ENCODE data around the gene TPST1.
"Not testable (repeated sequence)": the region's sequence is repeated elsewhere in the genome, so short reads cannot be mapped to it uniquely, and the experiment has no call there.

The TPST1 gene

DNA sequence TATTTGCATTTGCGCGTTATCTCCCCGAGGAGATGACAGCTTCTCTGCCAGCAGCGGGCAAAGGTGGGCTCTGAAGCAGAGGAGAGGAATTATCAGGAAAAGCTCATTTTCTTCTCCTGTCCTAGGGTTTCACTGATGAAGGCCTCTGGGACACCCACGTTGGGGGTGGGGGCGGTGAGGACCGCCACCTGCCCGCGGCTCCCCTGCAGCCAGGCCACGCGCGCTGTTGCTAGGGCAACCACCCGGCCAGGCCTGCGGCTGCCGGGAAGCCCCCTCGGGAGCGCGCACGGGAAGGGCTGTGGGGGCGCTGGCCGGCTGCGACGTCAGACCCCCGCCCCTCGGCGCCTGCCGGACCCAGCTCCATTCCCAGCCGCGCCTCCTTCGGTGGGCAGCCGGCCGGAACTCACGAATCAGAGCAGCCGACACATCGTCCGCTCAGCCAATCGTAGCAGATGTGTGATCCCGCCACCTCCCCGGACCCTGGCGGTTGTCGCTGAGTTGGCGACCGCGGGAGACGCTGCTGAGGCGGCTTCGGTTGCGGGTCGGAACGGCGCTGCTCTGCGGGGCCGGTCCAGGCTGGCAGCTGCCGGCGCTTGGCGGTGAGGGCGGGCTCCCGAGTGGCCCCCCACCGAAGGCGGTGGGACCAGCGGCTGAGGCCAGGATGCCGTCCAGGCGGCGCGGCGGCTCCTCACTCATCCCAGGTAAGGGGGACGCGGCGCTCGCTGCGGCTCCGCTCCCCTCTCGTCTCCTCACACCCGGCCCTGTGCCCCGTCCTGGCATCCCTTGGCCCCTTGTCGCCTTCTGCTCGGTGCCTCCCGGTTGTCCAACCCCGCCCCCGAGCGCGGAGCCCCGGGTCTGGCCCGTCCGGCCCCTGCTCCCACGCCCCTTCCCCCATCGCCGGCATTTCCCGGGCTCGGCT, at the start of gene TPST1:
TSS of gene TPST1 (plus strand) at position 513 of the 919 bp plus-strand sequence. CDS start 35,092 bp downstream, outside the sequence.
- peak; percentile 84 to 90 for DNase-seq

- DNase-seq = not testable (repeated sequence)
These were observed 49.1 kb upstream of the TPST1 start for GRCh38 chr7:66156035-66156434.

GRCh38 chr7:66157060-66157459, 48.1 kb upstream of the TPST1 start:
- DNase-seq = no peak

GRCh38 chr7:66162622-66163021, 42.5 kb upstream of the TPST1 start:
- DNase-seq = no peak

DNA sequence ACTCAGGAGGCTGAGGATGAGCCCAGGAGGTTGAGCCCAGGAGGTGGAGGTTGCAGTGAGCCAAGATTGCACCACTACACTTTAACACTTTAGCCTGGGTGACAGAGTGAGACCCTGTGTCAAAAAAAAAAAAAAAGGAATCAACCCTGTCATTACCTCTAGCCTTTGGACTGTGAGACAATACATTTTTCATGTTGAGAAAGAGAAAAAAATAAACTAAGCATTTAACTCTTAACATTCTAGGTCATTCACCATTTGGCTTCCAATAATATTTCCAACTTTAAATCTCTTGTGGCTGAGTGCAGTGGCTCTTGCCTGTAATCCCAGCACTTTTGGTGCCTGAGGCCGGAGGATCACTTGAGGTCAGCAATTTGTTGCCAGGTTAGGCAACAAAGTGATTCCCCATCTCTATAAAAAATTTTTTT, 41.9 kb upstream of the TPST1 start:
- no peak for DNase-seq

- DNase-seq = no peak
These were observed 40.8 kb upstream of the TPST1 start for GRCh38 chr7:66164356-66164755.

DNA sequence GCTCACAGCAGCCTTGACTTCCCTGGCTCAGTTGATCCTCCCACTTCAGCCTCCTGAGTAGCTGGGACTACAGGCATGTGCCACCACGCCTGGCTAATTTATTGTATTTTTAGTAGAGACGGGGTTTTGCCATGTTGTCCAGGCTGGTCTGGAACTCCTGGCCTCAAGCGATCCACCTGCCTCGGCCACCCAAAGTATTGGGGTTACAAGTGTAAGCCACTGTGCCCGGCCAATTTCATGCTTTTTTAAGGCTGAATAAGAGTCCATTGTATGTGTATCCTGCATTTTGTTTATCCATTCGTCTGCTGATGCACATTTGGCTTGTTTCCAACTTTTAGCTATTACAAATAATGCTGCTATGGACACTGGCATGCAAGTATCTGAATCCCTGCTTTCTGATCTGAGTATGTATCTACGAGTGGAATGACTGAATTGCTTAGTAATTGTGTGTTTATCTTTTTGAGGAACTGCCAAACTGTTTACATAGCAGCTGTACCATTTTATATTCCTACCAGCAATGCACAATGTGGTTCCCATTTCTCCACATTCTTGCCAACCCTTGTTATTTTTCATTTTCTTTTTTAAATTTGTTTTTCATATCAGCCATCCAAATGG, 37.3 kb upstream of the TPST1 start:
- DNase-seq = no peak

GRCh38 chr7:66169616-66170015, 35.5 kb upstream of the TPST1 start:
- DNase-seq = no peak

DNA sequence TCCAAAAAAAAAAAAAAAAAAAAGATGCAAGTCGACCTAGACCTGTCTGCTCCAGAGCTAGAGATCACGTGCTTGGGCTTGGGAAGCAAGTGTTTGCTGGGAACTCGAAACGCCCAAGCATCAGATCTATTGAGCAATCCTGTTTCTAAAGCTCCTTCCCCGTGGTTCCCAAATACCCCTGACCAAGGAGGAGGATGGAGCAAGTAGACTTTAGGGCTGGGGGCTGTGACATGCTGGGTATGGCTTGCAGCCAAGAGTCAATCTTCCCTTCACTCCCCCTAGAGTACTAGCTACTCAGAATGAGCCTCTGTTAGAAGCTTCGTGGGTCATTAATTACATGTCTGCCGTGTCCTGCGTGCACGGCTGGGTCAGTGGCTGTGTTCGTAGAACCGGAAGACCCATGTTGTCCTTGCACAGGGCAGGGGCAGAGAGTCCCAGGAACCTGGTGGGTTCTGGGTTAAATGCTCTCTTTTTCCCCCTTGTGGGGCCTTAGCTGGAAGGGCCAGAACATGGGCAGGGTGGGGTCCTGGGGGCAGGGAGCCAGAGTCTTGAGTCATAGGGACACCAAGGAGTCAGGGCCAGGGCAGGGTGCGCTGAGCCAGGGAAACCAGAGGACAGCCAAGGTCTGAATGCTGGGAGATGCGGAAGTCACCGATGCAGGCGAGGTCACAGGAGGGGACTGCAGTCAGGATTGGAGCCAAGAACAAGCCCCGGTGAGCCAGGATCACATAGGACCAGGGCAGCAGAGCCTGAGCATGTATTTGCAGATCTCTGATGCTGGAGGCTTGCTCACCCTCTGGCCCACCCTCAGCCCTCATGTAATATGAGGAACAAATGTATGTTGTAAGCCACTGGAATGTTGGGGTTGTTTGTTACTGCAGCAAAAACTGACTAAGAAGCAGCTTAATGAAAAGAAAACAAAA, 34.6 kb upstream of the TPST1 start:
- DNase-seq = no peak

- not testable (repeated sequence) for DNase-seq
These were observed 32.4 kb upstream of the TPST1 start for GRCh38 chr7:66172536-66173401.

- no peak for DNase-seq
These were observed 31.3 kb upstream of the TPST1 start for GRCh38 chr7:66173856-66174255.

- not testable (repeated sequence) for DNase-seq
These were observed 30.1 kb upstream of the TPST1 start for GRCh38 chr7:66175006-66175405.

DNA sequence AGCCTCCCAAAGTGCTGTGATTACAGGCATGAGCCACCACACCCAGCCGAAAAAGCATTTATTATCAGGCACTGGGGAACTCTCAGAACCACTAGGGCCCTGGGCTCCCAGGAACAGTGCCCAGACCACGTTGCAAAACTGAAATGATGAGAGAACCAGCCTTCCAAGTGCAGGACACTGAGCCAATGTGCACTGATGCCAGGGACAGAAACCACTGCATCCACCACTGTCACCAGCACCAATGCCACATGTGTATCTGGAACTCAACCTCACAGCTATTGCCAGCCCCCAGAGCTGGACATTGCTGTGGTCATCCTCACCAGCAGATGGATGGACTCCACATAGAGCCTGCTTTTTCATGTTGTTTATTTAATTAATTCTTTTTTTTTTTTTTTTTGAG, 28.2 kb upstream of the TPST1 start:
- no peak for DNase-seq

DNA sequence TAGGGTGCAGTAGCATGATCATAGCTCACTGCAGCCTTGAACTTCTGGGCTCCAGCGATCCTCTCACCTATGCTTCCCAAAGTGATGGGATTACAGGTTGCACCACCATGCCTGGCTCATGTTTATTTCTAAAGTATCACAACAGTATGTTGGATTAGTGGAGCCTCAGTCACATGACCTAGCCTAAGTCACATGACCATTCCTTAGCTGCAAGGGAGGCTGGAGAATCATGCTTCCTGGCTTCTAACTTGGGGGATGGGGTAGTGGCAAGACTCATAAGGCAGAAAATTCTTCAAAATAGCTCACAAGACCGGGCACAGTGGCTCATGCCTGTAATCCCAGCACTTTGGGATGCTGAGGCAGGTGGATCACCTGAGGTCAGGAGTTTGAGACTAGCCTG, 26.9 kb upstream of the TPST1 start:
- DNase-seq = no peak

DNA sequence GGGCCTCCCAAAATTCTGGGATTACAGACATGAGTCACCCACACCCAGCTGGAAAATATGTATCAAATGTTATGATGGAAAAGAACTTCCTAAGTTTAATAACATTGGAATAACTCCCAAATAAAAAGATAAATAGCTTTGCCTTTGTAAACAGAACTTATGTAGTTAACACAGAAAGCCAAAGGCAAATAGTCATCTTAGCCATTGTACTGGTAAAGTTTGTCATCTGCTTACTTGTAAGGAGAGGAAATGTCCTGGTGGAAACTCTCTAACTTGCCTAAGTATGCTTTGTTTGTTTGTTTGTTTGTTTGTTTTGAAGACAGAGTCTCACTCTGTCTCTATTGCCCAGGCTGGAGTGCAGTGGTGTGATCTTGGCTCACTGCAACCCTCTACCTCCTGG, 23.8 kb upstream of the TPST1 start:
- DNase-seq = no peak

DNA sequence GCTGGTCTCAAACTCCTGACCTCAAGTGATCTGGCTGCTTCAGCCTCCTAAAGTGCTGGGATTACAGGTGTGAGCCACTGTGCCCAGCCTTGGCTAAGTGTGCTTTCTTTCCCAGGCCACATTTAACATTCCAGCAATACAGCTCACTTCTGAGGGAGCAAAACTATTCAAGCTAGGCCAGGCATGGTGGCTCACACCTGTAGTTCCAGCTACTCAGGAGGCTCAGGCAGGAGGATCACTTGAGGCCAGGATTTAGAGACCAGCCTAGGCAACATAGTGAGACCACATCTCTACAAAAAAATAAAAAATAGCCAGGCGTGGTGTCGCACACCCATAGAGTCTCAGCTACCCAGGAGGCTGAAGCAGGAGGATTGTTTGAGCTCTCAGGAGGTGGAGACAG, 23.3 kb upstream of the TPST1 start:
- DNase-seq = no peak

DNA sequence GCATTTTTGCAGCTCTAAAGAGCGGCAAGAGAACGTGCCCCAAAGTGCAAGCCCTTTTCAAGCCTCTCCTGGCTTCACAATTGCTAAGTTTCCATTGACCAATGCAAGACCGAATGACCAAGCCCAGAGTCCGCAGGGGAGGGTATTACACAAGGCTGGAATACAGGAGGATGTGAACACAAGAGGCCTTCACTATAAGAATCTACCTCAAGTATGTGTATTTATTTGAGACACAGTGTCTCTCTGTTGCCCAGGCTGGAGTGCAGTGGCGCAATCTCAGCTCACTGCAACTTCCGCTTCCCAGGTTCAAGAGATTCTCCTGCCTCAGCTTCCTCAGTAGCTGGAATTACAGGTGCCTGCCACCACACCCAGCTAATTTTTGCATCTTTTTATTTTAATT, 22.2 kb upstream of the TPST1 start:
- no peak for DNase-seq

GRCh38 chr7:66183700-66184099, 21.4 kb upstream of the TPST1 start:
- DNase-seq = no peak

GRCh38 chr7:66185680-66186187, 19.4 kb upstream of the TPST1 start:
- no peak for DNase-seq

- no peak for DNase-seq
These were observed 18.1 kb upstream of the TPST1 start for GRCh38 chr7:66186991-66187390.

GRCh38 chr7:66187905-66188304, 17.2 kb upstream of the TPST1 start:
- DNase-seq = no peak

- DNase-seq = no peak
These were observed 16.5 kb upstream of the TPST1 start for GRCh38 chr7:66188645-66189044.
